ENCODE measurements around the gene SYNE3.
A peak's percentile ranks its signal among the peaks of the same experiment; 100 is the strongest.

SYNE3 gene

GRCh38 chr14:95504135-95505029, 12.1 kb downstream of the SYNE3 start:
- no peak for DNase-seq (ENCODE audit: low spot score)

GRCh38 chr14:95503365-95504134, 12.9 kb downstream of the SYNE3 start:
- DNase-seq (ENCODE audit: low spot score): no peak

- DNase-seq (ENCODE audit: low spot score): no peak
Measured at GRCh38 chr14:95502381-95502950, 14.0 kb downstream of the SYNE3 start.

DNA sequence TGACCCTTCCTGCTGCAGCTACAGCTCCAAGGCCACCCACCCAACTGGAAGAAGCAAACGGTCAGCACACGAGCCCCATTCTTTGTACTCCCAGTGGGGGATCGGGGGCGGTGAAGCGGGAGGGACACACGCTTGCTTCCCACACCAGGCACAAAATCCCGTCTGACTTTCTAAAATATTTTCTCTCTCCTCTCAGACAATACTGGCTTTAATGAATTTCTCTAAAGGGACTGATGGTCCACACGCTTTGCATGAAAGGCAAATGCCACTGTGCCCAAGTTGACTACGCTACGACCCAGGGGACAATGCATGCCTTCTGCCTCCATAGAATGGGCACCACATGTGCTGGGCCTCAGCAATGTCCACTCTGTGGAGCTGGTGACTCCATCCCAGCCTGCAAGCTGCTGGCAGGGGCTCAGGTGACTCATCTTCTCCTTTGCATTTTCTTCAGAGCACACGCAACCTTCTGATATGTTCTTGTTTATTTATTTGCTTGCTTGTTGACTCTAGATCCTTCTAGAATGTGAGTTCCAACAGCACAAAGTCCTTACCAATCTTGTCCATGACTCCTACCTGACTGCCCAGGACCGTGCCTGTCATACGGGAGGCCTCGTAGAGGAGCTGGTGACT, 15.6 kb downstream of the SYNE3 start:
- DNase-seq (ENCODE audit: low spot score): no peak

- no peak for DNase-seq (ENCODE audit: low spot score)
Measured at GRCh38 chr14:95500201-95500681, 16.2 kb downstream of the SYNE3 start.

- no peak for DNase-seq (ENCODE audit: low spot score)
Measured at GRCh38 chr14:95499354-95499750, 17.1 kb downstream of the SYNE3 start.

GRCh38 chr14:95498622-95499353, 17.7 kb downstream of the SYNE3 start:
- no peak for DNase-seq (ENCODE audit: low spot score)

DNA sequence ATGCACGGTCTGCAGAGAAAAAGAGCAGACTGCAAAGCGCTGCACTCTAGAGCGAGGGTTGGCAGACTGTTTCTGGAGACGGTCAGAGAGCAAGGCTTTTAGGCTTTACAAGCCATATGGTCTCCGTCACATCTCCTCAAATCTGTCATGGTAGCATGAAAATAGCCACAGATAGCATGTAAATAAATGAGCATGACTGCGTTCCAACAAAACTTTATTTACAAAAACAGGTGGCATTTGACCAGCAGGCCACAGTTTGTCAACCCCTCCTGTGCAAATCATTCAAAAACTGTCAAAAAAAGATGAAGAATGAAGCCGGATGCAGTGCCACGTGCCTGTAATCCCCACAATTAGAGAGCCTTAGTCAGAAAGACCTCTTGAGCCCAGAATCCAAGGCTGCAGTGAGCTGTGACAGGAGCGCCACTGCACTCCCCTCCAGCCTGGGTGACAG, 18.9 kb downstream of the SYNE3 start:
- no peak for DNase-seq (ENCODE audit: low spot score)

DNA sequence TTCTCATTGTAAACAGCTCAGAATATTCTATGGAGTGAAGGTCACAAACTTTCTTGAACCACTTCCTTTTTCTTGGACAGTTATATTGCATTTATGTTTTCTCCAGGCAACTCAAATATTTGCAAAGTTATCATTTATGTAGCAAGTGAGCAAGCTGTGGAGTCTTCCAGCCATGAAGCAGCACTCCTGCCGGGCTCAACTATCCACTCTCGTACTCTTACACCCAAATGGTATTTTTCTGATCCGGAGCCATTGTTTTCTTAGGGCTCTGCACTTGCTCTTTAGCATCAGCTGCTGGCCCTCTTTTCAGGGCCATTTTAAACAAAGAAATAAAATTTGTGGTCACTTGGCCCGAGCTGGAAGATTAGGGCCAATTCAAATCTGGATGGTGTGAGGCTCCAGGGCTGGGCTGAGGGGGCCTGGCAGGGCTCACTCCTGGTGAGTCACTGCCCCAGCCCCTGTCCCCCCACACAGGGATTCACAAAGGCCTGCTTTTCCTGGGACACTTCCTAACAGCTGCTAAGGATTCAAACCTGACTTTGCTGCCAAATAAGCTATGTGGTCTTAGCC, 19.7 kb downstream of the SYNE3 start:
- DNase-seq (ENCODE audit: low spot score): no peak

DNA sequence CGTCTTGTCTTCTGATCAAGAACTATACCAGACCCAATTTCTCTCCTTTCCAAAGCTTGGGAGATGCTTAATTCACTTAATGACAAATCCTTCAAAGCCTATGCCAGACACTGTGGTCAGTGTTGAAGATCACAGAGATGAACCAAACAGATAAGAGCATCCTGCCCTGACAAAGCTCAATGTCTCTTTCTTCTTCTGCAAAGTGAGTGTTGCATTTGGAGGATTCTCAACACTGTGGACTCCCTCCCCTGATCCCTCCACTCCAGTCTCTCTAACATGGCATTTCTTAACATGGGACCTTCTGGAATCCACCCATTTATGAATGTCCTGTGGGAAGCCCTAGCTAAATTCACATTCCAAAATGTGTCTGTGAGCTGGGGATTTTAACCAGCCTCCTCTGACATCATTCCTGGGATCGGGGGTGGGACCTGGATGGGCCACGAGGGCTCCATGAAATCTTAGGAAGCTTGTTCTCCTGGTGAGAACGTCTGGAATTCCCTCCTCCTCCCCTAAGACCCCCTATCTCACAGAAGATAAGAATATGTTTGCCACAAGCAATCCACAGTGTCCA, 20.3 kb downstream of the SYNE3 start:
- DNase-seq (ENCODE audit: low spot score): no peak

DNA sequence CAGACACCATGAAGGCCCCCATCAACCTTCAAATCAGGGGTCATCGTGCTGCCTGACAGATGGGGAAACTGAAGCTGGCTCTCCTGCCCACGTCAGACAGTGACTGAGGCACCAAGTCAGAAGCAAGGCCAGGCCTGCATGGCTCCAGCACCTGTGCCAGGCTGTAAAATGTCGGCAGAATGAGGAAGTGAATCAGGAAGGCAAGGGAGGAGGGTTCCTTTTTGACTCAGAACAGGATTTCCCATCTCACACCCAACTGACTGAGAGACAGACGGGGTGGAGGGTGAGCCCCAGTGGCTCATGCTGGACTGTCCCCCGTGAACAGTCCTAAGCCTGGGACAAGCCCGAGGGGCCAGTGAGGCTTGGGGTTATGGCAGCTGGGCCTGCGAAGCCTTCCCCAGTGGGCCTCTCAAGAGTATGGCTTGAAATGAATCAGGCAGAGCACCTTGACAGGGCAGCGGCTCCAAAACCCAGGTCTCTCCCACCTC, 20.9 kb downstream of the SYNE3 start:
- peak; percentile 56 for DNase-seq (ENCODE audit: low spot score)

DNA sequence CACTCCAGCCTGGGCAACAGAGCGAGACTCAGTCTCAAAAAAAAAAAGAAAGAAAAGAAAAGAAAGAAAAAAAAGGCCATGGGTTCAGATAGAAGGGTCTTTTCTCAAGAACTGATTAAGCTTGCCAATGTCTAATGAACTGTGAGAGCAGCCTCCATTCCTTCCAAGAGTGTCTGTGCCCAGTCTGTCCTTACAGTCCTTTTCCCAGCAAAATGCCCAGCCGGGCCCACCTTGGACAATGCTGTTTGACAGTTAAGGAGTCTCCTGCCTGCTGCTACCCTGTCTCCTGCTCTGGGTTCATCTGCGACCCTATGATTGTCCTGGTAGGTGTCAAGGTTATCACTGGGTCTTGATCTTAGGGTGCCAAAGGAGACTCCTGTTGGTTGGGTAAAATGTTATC, 21.4 kb downstream of the SYNE3 start:
- DNase-seq (ENCODE audit: low spot score): no peak

DNA sequence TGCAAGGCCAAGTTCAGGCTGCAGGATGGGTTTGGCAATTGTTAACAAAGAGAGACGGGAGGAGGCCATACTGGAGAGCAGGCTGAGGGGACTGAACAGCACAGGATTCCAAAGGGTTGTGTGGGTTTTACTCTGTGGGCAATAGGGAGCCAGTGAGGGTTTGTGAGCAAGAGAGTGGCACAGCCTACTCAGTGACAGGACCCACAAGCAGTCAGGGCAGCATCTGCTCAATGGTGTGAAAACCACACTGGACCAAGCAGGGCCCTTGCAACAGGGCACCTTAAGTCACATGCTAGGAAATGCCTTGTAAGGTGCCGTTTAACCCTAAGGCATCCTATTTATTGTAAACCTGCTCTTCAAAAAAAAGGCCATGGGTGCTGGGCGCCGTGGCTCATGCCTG, 22.0 kb downstream of the SYNE3 start:
- no peak for DNase-seq (ENCODE audit: low spot score)

GRCh38 chr14:95493976-95494375, 22.5 kb downstream of the SYNE3 start:
- DNase-seq (ENCODE audit: low spot score): no peak

- no peak for DNase-seq (ENCODE audit: low spot score)
Measured at GRCh38 chr14:95493503-95493902, 22.9 kb downstream of the SYNE3 start.

- no peak for DNase-seq (ENCODE audit: low spot score)
Measured at GRCh38 chr14:95491936-95492608, 24.4 kb downstream of the SYNE3 start.

GRCh38 chr14:95490727-95491451, 25.6 kb downstream of the SYNE3 start:
- no peak for DNase-seq (ENCODE audit: low spot score)

DNA sequence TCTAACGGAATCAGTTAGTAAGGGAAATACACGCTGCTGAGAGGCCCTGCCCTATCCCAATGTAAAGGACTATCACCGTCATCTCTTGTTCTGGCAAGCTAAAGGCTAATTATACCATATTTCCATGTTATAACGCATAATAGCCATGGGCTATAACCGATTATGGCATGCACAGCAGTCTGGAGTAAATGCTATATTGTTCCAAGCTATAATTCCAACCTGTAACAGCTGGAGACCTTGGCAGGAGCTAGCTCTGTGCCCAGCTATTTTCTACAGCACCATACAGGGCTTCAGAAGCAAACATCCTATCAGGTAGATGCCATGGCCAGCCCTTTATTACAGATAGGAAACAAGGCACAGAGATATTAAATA, 26.3 kb downstream of the SYNE3 start:
- DNase-seq (ENCODE audit: low spot score): no peak
